T-helper 2 cell treated with Interferon-gamma antibody and Interleukin-4, amounts not matched to agents 100 ng/mL and 5 ng/mL, for 36 hours (primary cell): ENCODE data around the gene NEURL4. TPM values are rescaled to one million over a fixed set of nuclear protein-coding genes. Genes with fewer than 3 reads are reported as not detected.

Experiments used
- intact Hi-C: fragments of 100-400 bp; cut with micrococcal nuclease; formaldehyde crosslinking; loops from one replicate; pipeline ENCODE4 v1.15.1; 2023
- total RNA-seq: library from RNA; stranded (reverse); gene quantifications from 2 replicates; pipeline ENCODE4 v1.2.3, GENCODE V29; 2022

NEURL4 gene
- total RNA-seq, 1 donor from 2014 or later = 38.5 TPM

- intact Hi-C loops = loop anchor here (1.0 to 5.0 kb wide), 10 partner anchors 27 to 579 kb away; partner anchors contain the start of genes ELP5, KCTD11, PHF23 and POLR2A
Observed at GRCh38 chr17:7307686-7308624, 21.2 kb downstream of the NEURL4 start.

DNA sequence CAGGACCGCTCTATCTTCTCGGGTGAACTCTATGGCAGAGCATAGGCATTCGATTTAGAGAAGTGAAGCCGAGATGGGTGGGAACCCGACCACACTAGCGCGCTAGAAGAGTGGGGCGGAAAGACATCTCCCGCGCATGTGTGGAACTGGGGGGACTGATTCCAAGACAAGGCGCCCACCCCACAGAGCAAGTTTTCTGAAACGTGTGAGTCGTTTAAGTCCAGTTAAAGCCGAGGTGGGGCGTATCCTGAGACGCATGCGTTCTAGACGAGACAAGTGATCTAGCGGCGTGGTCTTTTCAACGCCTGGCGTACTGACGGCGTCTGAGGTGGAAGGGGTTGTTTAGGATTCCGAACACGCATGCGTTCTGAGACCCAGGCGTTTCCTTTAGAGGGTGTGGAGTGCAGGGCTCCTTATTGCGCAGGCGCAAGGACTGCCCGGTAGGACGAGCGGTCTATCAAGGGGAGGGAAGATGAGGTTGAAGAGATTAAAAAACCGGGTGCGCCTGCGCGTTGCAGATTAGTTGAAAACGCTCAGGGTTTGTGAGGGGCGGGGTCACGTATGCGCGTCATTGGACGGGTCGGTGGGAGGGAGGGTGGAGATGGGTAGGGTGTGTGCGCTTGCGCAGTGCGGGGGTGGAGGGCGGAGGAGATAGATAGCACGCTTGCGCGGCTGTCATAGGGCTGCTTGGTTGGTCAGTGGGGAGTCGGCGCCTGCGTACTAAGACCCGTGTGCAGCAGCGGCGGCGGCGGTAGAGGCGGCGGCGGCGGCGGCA lies 22.0 kb downstream of the NEURL4 start, which contains the start of gene EIF5A:
EIF5A (plus strand) TSS at position 718 of the 775 bp plus-strand sequence. CDS start 2,008 bp downstream, outside the sequence.
- intact Hi-C loops = loop anchor here (1.0 to 5.0 kb wide), 10 partner anchors 26 to 580 kb away; partner anchors contain the start of genes ELP5, KCTD11, PHF23 and POLR2A

DNA sequence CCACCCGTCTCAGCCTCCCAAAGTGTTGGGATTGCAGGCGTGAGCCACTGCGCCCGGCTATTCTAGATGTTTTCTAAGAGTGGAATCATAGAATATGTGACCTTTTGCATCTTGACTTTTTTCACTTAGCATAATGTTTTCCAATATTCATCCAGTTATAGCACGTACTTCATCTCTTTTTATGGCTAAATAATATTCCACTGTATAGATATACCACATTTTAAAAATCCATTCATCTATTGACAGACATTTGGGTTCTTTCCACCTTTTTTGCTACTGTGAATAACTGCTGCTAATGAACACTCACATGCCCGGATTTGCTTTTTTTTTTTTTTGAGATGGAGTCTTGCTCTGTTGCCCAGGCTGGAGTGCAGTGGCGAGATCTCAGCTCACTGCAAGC lies 25.0 kb downstream of the NEURL4 start:
- intact Hi-C loops = no loop called here

- intact Hi-C loops = loop anchor here (1.0 kb wide), 3 partner anchors 16 to 250 kb away; no protein-coding TSS in a partner anchor
Observed at GRCh38 chr17:7296189-7296861, 32.8 kb downstream of the NEURL4 start.

GRCh38 chr17:7295230-7296180 lies 33.6 kb downstream of the NEURL4 start:
- intact Hi-C loops = loop anchor here (1.0 kb wide), 3 partner anchors 15 to 249 kb away; no protein-coding TSS in a partner anchor

GRCh38 chr17:7294614-7295153 lies 34.5 kb downstream of the NEURL4 start, which contains the start of gene YBX2:
Gene YBX2 (minus strand): TSS chr17:7294639. CDS start chr17:7294500, 139 bp downstream.
- intact Hi-C loops = no loop called here

DNA sequence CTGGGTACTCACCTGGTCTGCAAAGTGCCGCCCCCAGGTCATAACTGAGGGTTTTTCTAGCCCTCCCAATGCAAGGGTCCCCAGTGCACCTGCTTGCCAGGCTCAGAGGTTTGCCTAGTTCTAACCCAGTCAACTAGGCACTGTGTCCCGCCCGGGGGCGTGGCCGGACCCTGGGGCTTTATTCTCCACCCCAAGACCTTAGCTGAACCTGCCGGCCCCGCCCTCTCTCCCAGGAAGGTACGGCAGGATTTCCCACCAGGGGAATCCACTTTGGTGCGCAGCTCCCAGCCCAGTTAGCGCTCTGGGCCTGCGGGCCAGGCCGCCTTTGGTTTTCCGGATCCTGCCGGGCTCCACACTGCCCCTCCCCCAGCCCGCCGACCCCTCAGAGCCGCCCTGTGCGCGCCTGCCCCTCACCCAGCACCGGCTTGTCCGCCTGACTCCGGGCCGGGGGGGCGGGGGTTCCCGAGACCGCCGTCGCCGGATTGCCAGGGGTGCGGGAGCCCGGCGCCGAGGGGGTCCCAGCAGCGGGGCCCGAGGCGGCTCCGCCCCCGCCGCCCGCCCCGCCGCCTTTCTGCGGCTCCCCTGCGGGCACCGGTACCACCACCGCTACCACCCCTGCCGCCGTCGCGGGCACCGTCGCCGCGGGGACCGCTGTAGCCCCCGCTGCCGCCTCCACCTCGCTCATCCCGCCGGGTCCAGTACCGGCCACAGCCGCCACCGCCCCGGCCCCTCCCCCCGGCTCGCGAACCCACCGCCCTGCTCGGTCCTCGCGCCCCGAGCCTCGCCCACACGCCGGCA lies 35.1 kb downstream of the NEURL4 start:
- intact Hi-C loops = no loop called here

DNA sequence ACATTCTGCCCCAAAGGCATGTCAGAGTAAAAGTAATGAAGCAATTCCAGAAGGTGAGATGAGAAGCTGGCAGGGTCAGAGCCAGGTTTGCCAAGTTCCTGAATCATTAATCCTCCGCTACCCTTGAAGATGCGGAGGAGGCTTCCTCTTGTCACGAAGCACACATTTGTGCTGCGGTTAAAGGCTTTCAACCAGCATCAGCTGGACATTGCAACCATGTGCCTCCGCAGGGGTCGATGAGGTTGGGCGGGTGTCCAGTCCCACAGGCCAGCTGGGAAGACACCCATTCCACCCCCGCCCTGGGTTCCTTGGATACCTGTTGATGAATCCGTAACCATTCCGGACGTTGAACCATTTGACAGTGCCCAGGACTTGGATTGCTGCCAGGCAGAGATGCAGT lies 36.0 kb downstream of the NEURL4 start:
- intact Hi-C loops = no loop called here

- intact Hi-C loops = no loop called here
Observed at GRCh38 chr17:7292729-7293128, 36.4 kb downstream of the NEURL4 start.

DNA sequence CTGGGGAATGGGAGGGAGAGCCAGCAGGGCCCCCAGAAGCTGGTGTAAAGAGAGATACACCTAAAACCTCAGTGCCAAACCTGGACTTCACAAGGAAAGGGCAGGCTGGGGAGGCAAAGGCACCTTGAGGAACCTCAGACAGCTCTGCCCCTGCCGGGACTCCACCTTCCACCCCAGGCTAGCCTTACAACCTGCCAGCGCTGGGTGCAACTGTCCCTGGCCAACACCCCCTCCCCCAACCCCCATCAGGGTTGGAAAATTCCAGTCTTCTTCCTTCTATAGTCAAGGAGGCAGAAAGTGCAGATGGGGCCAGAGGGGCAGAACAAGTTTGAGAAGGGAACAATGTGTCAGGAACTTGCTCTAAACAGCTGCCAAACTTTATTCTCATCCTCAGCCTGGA lies 36.9 kb downstream of the NEURL4 start:
- intact Hi-C loops = no loop called here

DNA sequence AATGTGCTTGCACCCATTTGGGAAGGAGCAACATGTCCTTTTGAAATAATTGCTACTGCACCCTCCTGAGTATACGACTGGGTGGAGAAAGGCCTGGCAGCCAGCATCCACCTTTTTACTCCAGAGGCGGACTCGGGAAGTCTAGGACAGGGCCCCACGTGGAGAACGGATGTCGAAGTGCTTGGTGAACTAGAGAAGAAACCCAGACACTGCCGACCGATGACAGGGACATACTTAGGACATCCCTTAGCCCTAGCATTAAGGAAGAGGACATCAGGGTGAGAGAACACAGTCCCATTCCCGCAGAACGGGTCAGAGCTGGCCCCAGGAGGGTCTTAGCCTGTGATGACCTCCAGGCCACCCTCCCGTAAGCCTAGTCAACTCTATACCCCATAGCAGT lies 38.5 kb downstream of the NEURL4 start:
- intact Hi-C loops = no loop called here

DNA sequence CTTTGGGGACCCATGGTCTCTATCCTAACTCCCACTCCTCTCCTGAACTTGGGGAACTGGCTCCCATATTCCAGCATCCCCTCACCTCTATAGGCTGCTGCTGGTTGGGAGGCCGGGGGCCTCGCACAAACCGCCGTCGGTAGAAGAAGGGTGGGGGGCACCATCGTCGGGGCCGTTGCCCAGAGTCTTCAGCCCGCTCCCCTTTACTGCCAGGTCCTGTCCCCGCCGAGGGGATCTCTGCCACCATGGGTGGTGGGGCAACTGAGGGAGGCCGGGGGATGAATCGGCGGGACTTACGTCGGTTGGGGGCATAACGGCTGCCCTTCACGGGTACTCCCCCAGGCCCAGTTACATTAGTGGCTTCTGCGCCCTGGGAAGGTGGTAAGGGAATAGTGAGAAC lies 39.0 kb downstream of the NEURL4 start:
- intact Hi-C loops = no loop called here

- intact Hi-C loops = no loop called here
Observed at GRCh38 chr17:7289256-7290032, 39.7 kb downstream of the NEURL4 start.

- intact Hi-C loops = no loop called here
Observed at GRCh38 chr17:7285679-7286078, 43.5 kb downstream of the NEURL4 start.

DNA sequence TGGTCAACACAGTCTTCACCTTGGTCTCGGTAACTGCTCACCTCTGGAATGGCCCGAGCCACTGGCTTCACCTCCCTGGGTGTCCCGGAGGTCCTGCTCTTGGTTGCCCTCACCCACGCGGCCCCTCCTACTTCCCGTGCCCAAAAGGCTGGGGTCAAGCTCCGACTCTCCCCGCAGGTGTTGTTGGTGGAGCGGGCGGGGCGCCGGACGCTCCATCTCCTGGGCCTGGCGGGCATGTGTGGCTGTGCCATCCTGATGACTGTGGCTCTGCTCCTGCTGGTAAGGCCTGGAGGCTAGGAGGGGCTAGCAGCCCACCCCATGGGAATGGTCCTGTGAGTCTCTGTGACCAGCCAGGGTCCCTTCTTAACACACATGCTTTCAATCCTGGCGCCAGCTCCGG lies 44.2 kb downstream of the NEURL4 start:
- intact Hi-C loops = no loop called here

- intact Hi-C loops = no loop called here
Observed at GRCh38 chr17:7283471-7284216, 45.5 kb downstream of the NEURL4 start.

- intact Hi-C loops = no loop called here
Observed at GRCh38 chr17:7282752-7283321, 46.3 kb downstream of the NEURL4 start.
